Coronary artery (tissue), 2 donors: ENCODE data around the gene RRAS2.

Experiments used
- DNase-seq: peaks from one replicate; pipeline ENCODE4 v3.0.0-alpha.2; 2017; ENCODE audit warnings: low spot score
- H3K27ac ChIP-seq, 2 donors: fragments of 200-600 bp; sonication (generic); one replicate each; pipeline ENCODE4 v1.5.1; 2016 to 2019
- H3K4me3 ChIP-seq: fragments of 200-600 bp; sonication (generic); 2 replicates; pipeline ENCODE4 v1.5.1; 2016; ENCODE audit warnings: mild to moderate bottlenecking, moderate library complexity
- TF ChIP-seq, protein P1 (sequence below): fragments of 200-600 bp; sonication (generic); IDR thresholded peaks from one replicate; pipeline ENCODE4 v1.5.1; 2019; ENCODE audit warnings: antibody characterized with exemption

The RRAS2 gene

DNA sequence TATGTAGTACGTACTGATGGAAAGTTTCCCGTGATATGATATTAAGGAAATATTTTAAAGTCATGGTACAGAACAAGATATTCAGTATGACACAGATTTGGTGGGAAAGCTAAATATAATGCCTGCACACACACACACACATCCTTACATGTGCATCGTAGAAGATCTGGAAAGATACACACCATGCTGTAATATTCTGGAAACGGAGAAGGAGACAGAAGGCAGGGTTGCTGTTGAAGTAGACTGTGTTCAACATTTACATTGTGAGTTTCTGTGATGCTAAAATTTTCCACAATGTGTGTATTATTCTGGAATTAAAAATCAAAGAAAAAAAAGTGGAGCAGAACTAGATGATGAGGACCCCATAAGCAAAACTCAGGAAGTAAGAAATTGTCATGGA is 118.0 kb downstream of the RRAS2 start:
- no peak for DNase-seq
- TF ChIP-seq, protein P1, sequence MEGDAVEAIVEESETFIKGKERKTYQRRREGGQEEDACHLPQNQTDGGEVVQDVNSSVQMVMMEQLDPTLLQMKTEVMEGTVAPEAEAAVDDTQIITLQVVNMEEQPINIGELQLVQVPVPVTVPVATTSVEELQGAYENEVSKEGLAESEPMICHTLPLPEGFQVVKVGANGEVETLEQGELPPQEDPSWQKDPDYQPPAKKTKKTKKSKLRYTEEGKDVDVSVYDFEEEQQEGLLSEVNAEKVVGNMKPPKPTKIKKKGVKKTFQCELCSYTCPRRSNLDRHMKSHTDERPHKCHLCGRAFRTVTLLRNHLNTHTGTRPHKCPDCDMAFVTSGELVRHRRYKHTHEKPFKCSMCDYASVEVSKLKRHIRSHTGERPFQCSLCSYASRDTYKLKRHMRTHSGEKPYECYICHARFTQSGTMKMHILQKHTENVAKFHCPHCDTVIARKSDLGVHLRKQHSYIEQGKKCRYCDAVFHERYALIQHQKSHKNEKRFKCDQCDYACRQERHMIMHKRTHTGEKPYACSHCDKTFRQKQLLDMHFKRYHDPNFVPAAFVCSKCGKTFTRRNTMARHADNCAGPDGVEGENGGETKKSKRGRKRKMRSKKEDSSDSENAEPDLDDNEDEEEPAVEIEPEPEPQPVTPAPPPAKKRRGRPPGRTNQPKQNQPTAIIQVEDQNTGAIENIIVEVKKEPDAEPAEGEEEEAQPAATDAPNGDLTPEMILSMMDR = no peak
- Histone ChIP-seq H3K27ac (no peak overlapping the region), H3K4me3 (no peak overlapping the region)

DNA sequence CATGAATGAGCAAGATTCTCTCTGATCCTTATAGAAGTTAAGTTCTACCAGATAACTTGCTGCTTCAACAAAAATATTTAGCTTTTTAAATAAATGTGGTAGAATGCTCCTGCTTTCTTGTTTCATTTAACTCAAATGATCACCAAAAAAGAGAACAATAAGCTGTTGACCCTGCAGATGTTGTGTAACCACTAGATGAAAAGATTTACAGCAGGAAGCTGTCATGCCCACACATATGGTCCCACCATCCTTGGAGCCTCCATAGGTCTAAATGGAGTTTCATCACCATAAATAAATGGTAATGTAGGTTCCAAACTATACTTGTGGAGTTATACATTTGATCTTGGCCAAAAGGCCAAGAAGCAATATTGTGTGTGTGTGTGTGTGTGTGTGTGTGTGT is 118.8 kb downstream of the RRAS2 start:
- Histone ChIP-seq H3K4me3 (no peak overlapping the region), H3K27ac (no peak overlapping the region)
- DNase-seq = no peak
- TF ChIP-seq, protein P1 = no peak

DNA sequence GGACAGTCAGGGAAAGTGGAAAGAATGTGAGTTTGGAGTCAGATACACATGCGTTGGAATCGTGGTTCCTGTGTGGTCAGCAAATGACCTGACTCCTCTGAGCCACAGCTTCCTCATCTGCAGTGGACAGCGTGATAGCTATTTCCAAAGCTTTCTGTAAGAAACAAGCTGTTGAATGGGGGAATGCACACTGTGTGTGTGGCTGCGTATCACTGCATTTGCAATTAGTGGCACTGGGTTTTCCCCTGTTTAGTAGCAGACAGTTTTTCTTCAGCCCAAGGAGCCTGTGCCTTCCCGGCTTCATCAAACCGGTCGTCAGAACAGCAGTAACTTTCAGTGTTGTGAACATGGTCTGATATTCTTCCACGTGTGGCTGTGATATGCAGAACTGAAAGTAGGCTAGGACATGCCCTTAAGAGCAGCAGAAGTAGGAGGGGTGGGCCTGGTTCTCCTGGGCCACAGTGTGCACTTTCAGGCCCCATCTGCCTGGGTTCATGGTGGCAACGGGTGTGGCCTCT is 121.5 kb downstream of the RRAS2 start:
- no peak for DNase-seq
- TF ChIP-seq, protein P1 = no peak
- H3K4me3 ChIP-seq = no peak overlapping the region

DNA sequence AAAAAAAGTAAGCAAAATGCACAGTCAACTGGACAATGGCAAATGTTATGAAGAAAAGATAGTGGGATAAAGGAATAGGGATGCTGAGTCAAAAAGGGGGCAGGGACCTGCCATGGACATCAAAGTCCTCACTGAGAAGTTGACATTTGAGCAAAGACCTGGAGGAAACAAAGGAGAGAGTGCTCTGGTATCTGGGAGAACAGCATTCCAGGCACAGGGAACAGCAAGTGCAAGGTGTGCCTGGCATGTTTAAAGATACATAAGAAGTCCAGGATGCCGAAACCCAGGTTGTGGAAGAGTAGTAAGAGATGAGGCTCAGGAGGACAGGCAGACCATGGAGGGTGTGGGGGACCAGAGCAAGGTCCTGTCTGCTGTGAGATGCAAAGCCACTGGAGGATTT is 123.3 kb downstream of the RRAS2 start:
- DNase-seq = no peak
- Histone ChIP-seq H3K4me3 (no peak overlapping the region), H3K27ac (no peak overlapping the region)
- TF ChIP-seq, protein P1 = no peak

More for the DNA sequence above, 121.5 kb downstream of the RRAS2 start:
- H3K27ac ChIP-seq = no peak overlapping the region

DNA sequence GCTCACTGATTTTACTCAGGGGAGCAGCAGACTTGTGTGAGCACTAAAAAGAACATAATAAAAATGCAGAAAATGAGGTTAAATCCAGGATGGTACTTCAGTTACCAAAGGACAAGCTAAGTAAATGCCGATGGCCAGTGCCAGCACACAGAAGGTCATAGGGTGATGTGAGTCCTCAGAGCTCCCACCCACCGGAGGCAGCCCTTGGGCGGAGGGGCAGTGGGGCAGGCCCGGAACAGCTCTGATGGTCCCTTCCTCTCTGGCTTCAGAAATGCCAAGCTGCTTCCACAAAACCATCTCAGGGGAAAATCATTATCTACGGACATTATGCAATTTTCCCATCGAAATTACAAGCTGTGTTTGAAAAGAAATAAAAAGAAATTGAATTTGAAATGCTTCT is 124.5 kb downstream of the RRAS2 start:
- no peak for DNase-seq
- TF ChIP-seq, protein P1 = no peak
- Histone ChIP-seq H3K4me3 (no peak overlapping the region), H3K27ac (no peak overlapping the region)

DNA sequence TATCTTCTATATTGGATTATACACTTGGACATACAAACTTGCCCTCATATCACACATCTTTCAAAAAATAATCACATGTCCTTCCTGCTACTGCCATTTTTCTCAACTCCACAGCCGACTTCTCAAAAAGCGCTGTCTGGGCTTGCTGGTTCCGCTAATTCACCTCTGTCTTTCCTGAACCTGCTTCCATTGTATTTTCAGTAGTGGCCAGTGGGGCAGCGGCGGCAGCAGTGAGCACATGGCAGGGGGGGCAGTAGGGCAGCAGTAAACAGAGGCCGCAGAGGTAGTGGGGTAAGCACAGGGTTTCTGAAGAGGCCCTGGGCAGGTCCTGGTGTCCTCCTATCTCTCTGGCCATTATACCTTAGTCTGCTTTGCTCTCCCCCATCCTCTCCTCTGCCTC is 126.3 kb downstream of the RRAS2 start:
- TF ChIP-seq, protein P1 = no peak
- Histone ChIP-seq H3K27ac (no peak overlapping the region), H3K4me3 (no peak overlapping the region)
- no peak for DNase-seq

DNA sequence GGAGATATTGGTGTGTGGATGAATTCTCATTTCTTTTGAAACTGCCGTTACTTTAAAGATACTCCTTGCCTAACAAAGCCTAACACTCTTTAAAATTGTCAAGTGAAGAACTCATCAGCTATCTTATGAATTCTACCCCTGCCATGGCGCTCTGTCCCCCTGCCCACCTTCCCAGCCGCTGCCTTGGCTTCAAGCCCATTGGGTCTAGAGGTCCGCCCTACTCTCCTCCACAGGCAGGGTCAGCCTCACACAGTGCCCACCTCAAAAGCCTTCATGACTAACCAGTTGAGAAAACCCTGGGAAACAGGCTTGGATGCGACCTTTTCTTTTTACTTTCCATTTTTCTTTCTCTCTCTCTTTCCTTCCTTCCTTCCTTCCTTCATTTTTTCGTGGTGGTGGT is 128.6 kb downstream of the RRAS2 start:
- TF ChIP-seq, protein P1 = no peak
- DNase-seq = no peak
- Histone ChIP-seq H3K27ac (no peak overlapping the region), H3K4me3 (no peak overlapping the region)
